K562 (cell line): Measurements from ENCODE around the gene MLX. TPM values are rescaled to one million over a fixed set of nuclear protein-coding genes. Genes with fewer than 3 reads are reported as not detected.

Experiments used
- ATAC-seq: fragments of 200-7000 bp; cut with Tn5 transposase; 3 replicates; pipeline ENCODE4 v1.9.1; 2020; ENCODE audit warnings: moderate library complexity
- BruUV-seq: library from RNA; stranded (reverse); fragments of 400-500 nt; replicated peaks from 2 replicates; lab custom pipeline; 2021; lab: Mats Ljungman, UMichigan
- CTCF ChIA-PET: fragments of 300-600 bp; formaldehyde crosslinking; extraction: SDS; loops from one replicate; lab custom pipeline; 2021; ENCODE audit warnings: low intra/inter-chr PET ratio; lab: Yijun Ruan, JAX
- POLR2A ChIA-PET: fragments of 300-600, 350-650 bp; sonication (Branson Sonifier 250); formaldehyde crosslinking; extraction: SDS; loops from one replicate; lab custom pipeline; 2021; ENCODE audit warnings: antibody characterized with exemption, inconsistent platforms; lab: Yijun Ruan, JAX
- DNase-seq, 4 experiments: peaks; one replicate each; pipeline versions ENCODE4 v3.0.0 to v3.0.0-alpha.2; 2011 to 2018; ENCODE audit warnings: low spot score in 3 of 4, mixed read lengths in 3 of 4; ENCODE audit errors: extremely low read depth in 1 of 4
- FAIRE-seq: peaks from 2 replicates; lab custom pipeline; 2011; peaks lifted over from hg19 to GRCh38; lab: Jason Lieb, UNC
- H2AFZ ChIP-seq: 2 replicates; pipeline ENCODE4 v1.6.0; 2011; ENCODE audit warnings: low read depth, low read length, control low read depth, inconsistent platforms
- H3K27ac ChIP-seq: fragments of 200-600 bp; 3 replicates; pipeline ENCODE4 v1.8.0; 2011; ENCODE audit warnings: low read depth, mild to moderate bottlenecking, control low read depth, inconsistent platforms, low read length, moderate library complexity, mixed read lengths; ENCODE audit errors: extremely low read depth
- H3K27me3 ChIP-seq, 2 experiments: fragments of 300-600 bp in 1 of 2; 2 replicates in 1 of 2; 3 replicates in 1 of 2; pipeline versions ENCODE4 v1.6.0 to v1.8.0; 2011; ENCODE audit warnings: inconsistent platforms in 2 of 2, low read length in 2 of 2, mild to moderate bottlenecking in 1 of 2, mixed read lengths in 1 of 2, moderate library complexity in 1 of 2; ENCODE audit not compliant: control insufficient read depth in 2 of 2, insufficient read depth in 2 of 2
- H3K36me3 ChIP-seq: fragments of 300-600 bp; 3 replicates; pipeline ENCODE4 v1.8.0; 2011; ENCODE audit warnings: mild to moderate bottlenecking, low read length, inconsistent platforms; ENCODE audit not compliant: control insufficient read depth, insufficient read depth
- H3K4me1 ChIP-seq, 2 experiments: fragments of 200-600 bp in 1 of 2; replicated peaks in 1 of 2; 2 replicates in 1 of 2; 3 replicates in 1 of 2; pipeline versions ENCODE4 v1.5.1 to v1.8.0; 2011; ENCODE audit warnings: inconsistent platforms in 2 of 2, low read length in 2 of 2, mild to moderate bottlenecking in 1 of 2, mixed read lengths in 1 of 2, moderate library complexity in 1 of 2; ENCODE audit not compliant: control insufficient read depth in 2 of 2, insufficient read depth in 2 of 2
- H3K4me2 ChIP-seq: 2 replicates; pipeline ENCODE4 v1.6.1; 2011; ENCODE audit warnings: low read length, control low read depth, inconsistent platforms, mixed read lengths; ENCODE audit not compliant: insufficient read depth
- H3K4me3 ChIP-seq: fragments of 200-600 bp; sonication (generic), shearing (Covaris generic); 2 replicates; pipeline ENCODE4 v1.5.1; 2016; ENCODE audit warnings: control low read depth, inconsistent platforms
- H3K79me2 ChIP-seq: fragments of 200-600 bp; 3 replicates; pipeline ENCODE4 v1.8.0; 2011; ENCODE audit warnings: low read length, inconsistent platforms; ENCODE audit not compliant: control insufficient read depth, insufficient read depth
- H3K9ac ChIP-seq, 2 experiments: 2 replicates each; pipeline versions ENCODE4 v1.6.0 to v1.6.1; 2011; ENCODE audit warnings: low read depth in 2 of 2, low read length in 2 of 2, control low read depth in 1 of 2, inconsistent platforms in 1 of 2, mild to moderate bottlenecking in 1 of 2, mixed read lengths in 1 of 2; ENCODE audit not compliant: insufficient read depth in 1 of 2
- H3K9me1 ChIP-seq: one replicate; pipeline ENCODE4 v1.6.0; 2011; ENCODE audit warnings: inconsistent platforms, mild to moderate bottlenecking, low read length, moderate library complexity; ENCODE audit not compliant: control insufficient read depth, insufficient read depth
- H3K9me3 ChIP-seq: replicated peaks from 2 replicates; pipeline ENCODE4 v1.5.1; 2011; ENCODE audit warnings: low read depth, low read length, inconsistent platforms; ENCODE audit not compliant: control insufficient read depth, insufficient read depth
- H4K20me1 ChIP-seq: replicated peaks from 2 replicates; pipeline ENCODE4 v1.6.1; 2011; ENCODE audit warnings: low read length, inconsistent platforms, mixed read lengths; ENCODE audit not compliant: control insufficient read depth, insufficient read depth
- BRD4 ChIP-seq: fragments of 200-600 bp; sonication (generic); IDR thresholded peaks from 2 replicates; pipeline ENCODE4 v1.6.1; 2017; ENCODE audit warnings: inconsistent platforms
- CHCHD3 ChIP-seq: fragments of 250-450 bp; sonication (Bioruptor Pico); IDR thresholded peaks from 2 replicates; pipeline ENCODE4 v2.1.2; 2022; ENCODE audit warnings: mild to moderate bottlenecking
- FOXJ3 ChIP-seq: sonication (generic); formaldehyde crosslinking; IDR thresholded peaks from 2 replicates; pipeline ENCODE4 v1.4.0; 2020; ENCODE audit warnings: mild to moderate bottlenecking, missing genetic modification reagents
- NFE2L1 ChIP-seq: fragments of 450-650 bp; IDR thresholded peaks from 2 replicates; pipeline ENCODE4 v1.6.1; 2016; ENCODE audit warnings: missing genetic modification characterization, low read depth, mild to moderate bottlenecking, missing compliant biosample characterization, moderate library complexity, borderline replicate concordance
- NONO ChIP-seq, 2 experiments: fragments of 200-400 bp in 1 of 2; fragments of 450-650 bp in 1 of 2; formaldehyde crosslinking in 1 of 2; IDR thresholded peaks; 2 replicates each; pipeline ENCODE4 v1.6.1; 2017; ENCODE audit warnings: low read depth in 2 of 2, mild to moderate bottlenecking in 2 of 2, moderate library complexity in 2 of 2, low read length in 1 of 2
- PHF8 ChIP-seq: fragments of 200-600 bp; sonication (generic); IDR thresholded peaks from 2 replicates; pipeline ENCODE4 v1.6.1; 2012; ENCODE audit warnings: mixed run types, mild to moderate bottlenecking, inconsistent platforms, low read length, moderate library complexity, borderline replicate concordance
- POU5F1 ChIP-seq: fragments of 150-350 bp; IDR thresholded peaks from 2 replicates; pipeline ENCODE4 v1.6.1; 2014; ENCODE audit warnings: borderline replicate concordance, low read length, low read depth, mild to moderate bottlenecking; ENCODE audit not compliant: partially characterized antibody
- SAFB ChIP-seq: fragments of 200-400 bp; formaldehyde crosslinking; IDR thresholded peaks from 2 replicates; pipeline ENCODE4 v1.6.1; 2017; ENCODE audit warnings: low read depth, low read length, borderline replicate concordance
- TCF3 ChIP-seq: sonication (generic); formaldehyde crosslinking; IDR thresholded peaks from 2 replicates; pipeline ENCODE4 v1.4.0; 2020; ENCODE audit warnings: mild to moderate bottlenecking, missing genetic modification reagents
- TCF7L2 ChIP-seq: fragments of 150-350 bp; IDR thresholded peaks from 2 replicates; pipeline ENCODE4 v1.6.1; 2016; ENCODE audit warnings: low read depth, mild to moderate bottlenecking, low read length, moderate library complexity
- TSC22D4 ChIP-seq: fragments of 450-650 bp; IDR thresholded peaks from 2 replicates; pipeline ENCODE4 v1.6.1; 2016; ENCODE audit warnings: missing genetic modification characterization, missing biosample characterization, control low read depth
- ZBTB8A ChIP-seq: fragments of 450-650 bp; IDR thresholded peaks from 2 replicates; pipeline ENCODE4 v1.6.1; 2018; ENCODE audit warnings: mild to moderate bottlenecking, moderate library complexity; ENCODE audit not compliant: partially characterized antibody
- ZNF140 ChIP-seq: fragments of 250-450 bp; sonication (Bioruptor Pico); IDR thresholded peaks from 2 replicates; pipeline ENCODE4 v1.8.0; 2021; ENCODE audit warnings: moderate library complexity, mild to moderate bottlenecking, inconsistent platforms
- ZNF197 ChIP-seq: fragments of 200-800 bp; sonication (Bioruptor generic); IDR thresholded peaks from 2 replicates; pipeline ENCODE4 v1.6.1; 2016; ENCODE audit warnings: low read depth, missing genetic modification characterization, missing compliant biosample characterization
- ZNF324 ChIP-seq: fragments of 250-450 bp; sonication (Bioruptor Pico); IDR thresholded peaks from 2 replicates; pipeline ENCODE4 v1.4.0; 2020; ENCODE audit warnings: mild to moderate bottlenecking
- ZNF57 ChIP-seq: fragments of 450-650 bp; formaldehyde crosslinking; IDR thresholded peaks from 2 replicates; pipeline ENCODE4 v1.4.0; 2020; ENCODE audit warnings: mild to moderate bottlenecking, moderate library complexity
- ZNF766 ChIP-seq: fragments of 200-800 bp; sonication (Bioruptor generic); conservative IDR thresholded peaks from 2 replicates; pipeline ENCODE4 v1.6.1; 2016; ENCODE audit warnings: missing genetic modification characterization, missing compliant biosample characterization
- WGBS: fragments of 100-300 bp; shearing (Covaris generic); methylation state at CpG from one replicate; pipeline ENCODE4 v1.1.6; 2016; ENCODE audit warnings: low coverage, mixed read lengths; ENCODE audit not compliant: insufficient coverage; ENCODE audit errors: missing lambda C conversion rate; 5-methylcytosine and 5-hydroxymethylcytosine counted together
- in situ Hi-C: fragments of 300-500 bp; cut with MboI; formaldehyde crosslinking; loops from 4 replicates; pipeline ENCODE4 v1.15.0; 2018; ENCODE audit warnings: inconsistent platforms, mixed read lengths
- intact Hi-C: fragments of 100-400 bp; cut with micrococcal nuclease; formaldehyde crosslinking; loops from 2 replicates; pipeline ENCODE4 v1.14.2; 2022
- polyA plus RNA-seq, 8 experiments: library from polyadenylated mRNA; depleted of rRNA in 4 of 8; stranded (reverse) in 5 of 8; unstranded in 3 of 8; fragments of >200 nt; fragmentation: Nextera tagmentation in 2 of 8; fragmentation: Illumina TruSeq in 1 of 8; extraction: Ambion mirVana in 2 of 8; extraction: Trizol in 1 of 8; gene quantifications; 2 replicates each; pipeline versions ENCODE4 v1.2.1 to v1.2.3, GENCODE V29; 2011 to 2014; ENCODE audit warnings: inconsistent platforms in 1 of 8, missing spikeins in 1 of 8
- total RNA-seq, 7 experiments: library from RNA; depleted of rRNA in 6 of 7; stranded (reverse); fragments of >200 nt in 6 of 7; fragmentation: Illumina TruSeq in 2 of 7; extraction: Trizol in 2 of 7; gene quantifications; 2 replicates each; pipeline versions ENCODE4 v1.2.1 to v1.2.3, GENCODE V29; 2011 to 2021; ENCODE audit warnings: low replicate concordance in 1 of 7
- TF ChIP-seq, protein P1 (sequence below): fragments of 200-800 bp; sonication (Bioruptor generic); IDR thresholded peaks from 2 replicates; pipeline ENCODE4 v1.6.1; 2017; ENCODE audit warnings: missing genetic modification characterization, missing compliant biosample characterization
- TF ChIP-seq, protein P2 (sequence below): IDR thresholded peaks from 2 replicates; pipeline ENCODE4 v1.6.1; 2016; ENCODE audit warnings: missing genetic modification characterization, missing compliant biosample characterization

MLX gene
- total and polyA plus RNA-seq, 9 of the 15 experiments (the other 6 are each of a cell fraction or from before 2014, with no cell fraction given): 42.9 to 100 (median 58.9) TPM

- H3K4me3 ChIP-seq: peak overlapping the region; percentile 48
- H4K20me1 ChIP-seq: no peaks in the 10 kb centered on the region
- H3K27ac ChIP-seq: peak overlapping the region; percentile 83; the same call in 2 of the 3 replicates
- no peaks in the 10 kb centered on the region for H3K36me3 ChIP-seq
- H3K4me2 ChIP-seq: peak overlapping the region; percentile 81
- H3K27me3 ChIP-seq: no peaks in the 10 kb centered on the region
- in situ Hi-C loops (no loop called here), intact Hi-C loops (no loop called here)
- no peaks in the 10 kb centered on the region for H3K9me3 ChIP-seq
- peak overlapping the region; percentile 68 to 90 for H3K9ac ChIP-seq
- ChIA-PET POLR2A (interaction anchor here (0.8 to 2.2 kb wide), 3 partner anchors 12 to 46 kb away, joined by 3 to 9 read pairs (median 3); partner anchors contain the start of gene PSMC3IP), CTCF (interaction anchor here (0.8 kb wide), 1 partner anchor 15 kb away, joined by 3 read pairs; no protein-coding TSS in a partner anchor)
- no peaks in the 10 kb centered on the region for H3K9me1 ChIP-seq
- ATAC-seq (peak; percentile 62), DNase-seq (peak; percentile 56 to 88 (median 62)), FAIRE-seq (peak; percentile 83)
- peak overlapping the region; percentile 92 for H2AFZ ChIP-seq
- peaks cover 39 to 74% of the 10 kb centered on the region in 2 experiments for H3K4me1 ChIP-seq
- H3K79me2 ChIP-seq: peaks cover 10% of the 10 kb centered on the region
- no TSS peak for BruUV-seq
- WGBS: 5% methylated on average over 47 of the region's 60 CpGs
- TF ChIP-seq FOXJ3 (CRISPR knock-in tag): no peak
- no peak for TF ChIP-seq ZNF766 (CRISPR knock-in tag)
- TF ChIP-seq ZNF57 (CRISPR knock-in tag): no peak
- TF ChIP-seq NFE2L1 (tag): no peak
- TF ChIP-seq ZNF197: no peak
- TF ChIP-seq CHCHD3 (CRISPR knock-in tag): no peak
- TF ChIP-seq ZNF324 (CRISPR knock-in tag): no peak
- TF ChIP-seq, protein P1, sequence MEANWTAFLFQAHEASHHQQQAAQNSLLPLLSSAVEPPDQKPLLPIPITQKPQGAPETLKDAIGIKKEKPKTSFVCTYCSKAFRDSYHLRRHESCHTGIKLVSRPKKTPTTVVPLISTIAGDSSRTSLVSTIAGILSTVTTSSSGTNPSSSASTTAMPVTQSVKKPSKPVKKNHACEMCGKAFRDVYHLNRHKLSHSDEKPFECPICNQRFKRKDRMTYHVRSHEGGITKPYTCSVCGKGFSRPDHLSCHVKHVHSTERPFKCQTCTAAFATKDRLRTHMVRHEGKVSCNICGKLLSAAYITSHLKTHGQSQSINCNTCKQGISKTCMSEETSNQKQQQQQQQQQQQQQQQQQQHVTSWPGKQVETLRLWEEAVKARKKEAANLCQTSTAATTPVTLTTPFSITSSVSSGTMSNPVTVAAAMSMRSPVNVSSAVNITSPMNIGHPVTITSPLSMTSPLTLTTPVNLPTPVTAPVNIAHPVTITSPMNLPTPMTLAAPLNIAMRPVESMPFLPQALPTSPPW (CRISPR knock-in tag): peak; percentile 62
- no peak for TF ChIP-seq BRD4
- TF ChIP-seq SAFB: no peak
- TF ChIP-seq PHF8: no peak; the same call in 1 of the 2 replicates
- TF ChIP-seq TCF7L2: no peak
- no peak for TF ChIP-seq POU5F1
- TF ChIP-seq, protein P2, sequence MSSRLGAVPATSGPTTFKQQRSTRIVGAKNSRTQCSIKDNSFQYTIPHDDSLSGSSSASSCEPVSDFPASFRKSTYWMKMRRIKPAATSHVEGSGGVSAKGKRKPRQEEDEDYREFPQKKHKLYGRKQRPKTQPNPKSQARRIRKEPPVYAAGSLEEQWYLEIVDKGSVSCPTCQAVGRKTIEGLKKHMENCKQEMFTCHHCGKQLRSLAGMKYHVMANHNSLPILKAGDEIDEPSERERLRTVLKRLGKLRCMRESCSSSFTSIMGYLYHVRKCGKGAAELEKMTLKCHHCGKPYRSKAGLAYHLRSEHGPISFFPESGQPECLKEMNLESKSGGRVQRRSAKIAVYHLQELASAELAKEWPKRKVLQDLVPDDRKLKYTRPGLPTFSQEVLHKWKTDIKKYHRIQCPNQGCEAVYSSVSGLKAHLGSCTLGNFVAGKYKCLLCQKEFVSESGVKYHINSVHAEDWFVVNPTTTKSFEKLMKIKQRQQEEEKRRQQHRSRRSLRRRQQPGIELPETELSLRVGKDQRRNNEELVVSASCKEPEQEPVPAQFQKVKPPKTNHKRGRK (tag): peak; percentile 58
- TF ChIP-seq TCF3: peak; percentile 52
- TF ChIP-seq TSC22D4 (tag): no peak
- no peak for TF ChIP-seq ZNF140 (CRISPR knock-in tag)
- no peak for TF ChIP-seq ZBTB8A
- TF ChIP-seq NONO (IDR thresholded peaks at IDR 0.05; ENCODE audit: low read depth in 2 of 2, low read length in 1 of 2): 0 out of 4 replicates have a peak, but pooled peaks of 1 of the 2 experiments have one; percentile 11
Observed at GRCh38 chr17:42531455-42532354, 35.2 kb upstream of the MLX start.
